Mononuclear cell (primary cell): Measurements from ENCODE around the gene RAD51B. TPM values are rescaled to one million over a fixed set of nuclear protein-coding genes. Genes with fewer than 3 reads are reported as not detected.

Experiments used
- H3K27me3 ChIP-seq: 2 replicates; pipeline ENCODE4 v1.6.0; 2011; ENCODE audit warnings: low read length, control low read depth; ENCODE audit not compliant: insufficient read depth
- H3K4me1 ChIP-seq: 2 replicates; pipeline ENCODE4 v1.5.1; 2011; ENCODE audit warnings: mild to moderate bottlenecking, low read length, control low read depth; ENCODE audit not compliant: insufficient read depth
- H3K4me3 ChIP-seq: 2 replicates; pipeline ENCODE4 v1.5.1; 2011; ENCODE audit warnings: mild to moderate bottlenecking, low read length, moderate library complexity
- H3K9me3 ChIP-seq: 2 replicates; pipeline ENCODE4 v1.5.1; 2011; ENCODE audit warnings: low read depth, mild to moderate bottlenecking, control low read depth, low read length
- total RNA-seq: library from RNA; depleted of rRNA; stranded (reverse); fragments of >200 nt; gene quantifications from one replicate; pipeline ENCODE4 v1.2.3, GENCODE V29; 2012

Gene RAD51B
- total RNA-seq, 1 donor: 21.4 TPM

- no peaks in the 10 kb centered on the region for H3K27me3 ChIP-seq
- no peaks in the 10 kb centered on the region for H3K9me3 ChIP-seq
- peaks cover 11% of the 10 kb centered on the region for H3K4me1 ChIP-seq
- H3K4me3 ChIP-seq: no peak overlapping the region
These were observed 701.3 kb downstream of the RAD51B start for GRCh38 chr14:68520637-68521556.

- no peaks in the 10 kb centered on the region for H3K27me3 ChIP-seq
- H3K9me3 ChIP-seq: no peaks in the 10 kb centered on the region
- H3K4me3 ChIP-seq: no peak overlapping the region
- peaks cover 11% of the 10 kb centered on the region for H3K4me1 ChIP-seq
These were observed 702.0 kb downstream of the RAD51B start for GRCh38 chr14:68521557-68521901.

GRCh38 chr14:68521961-68522509 lies 702.5 kb downstream of the RAD51B start:
- Histone ChIP-seq H3K4me1 (peaks cover 12% of the 10 kb centered on the region), H3K4me3 (no peak overlapping the region), H3K27me3 (no peaks in the 10 kb centered on the region), H3K9me3 (no peaks in the 10 kb centered on the region)

GRCh38 chr14:68522510-68523325 lies 703.1 kb downstream of the RAD51B start:
- H3K9me3 ChIP-seq: no peaks in the 10 kb centered on the region
- no peak overlapping the region for H3K4me3 ChIP-seq
- peaks cover 18% of the 10 kb centered on the region for H3K4me1 ChIP-seq
- no peaks in the 10 kb centered on the region for H3K27me3 ChIP-seq

GRCh38 chr14:68523326-68523610 lies 703.7 kb downstream of the RAD51B start:
- peaks cover 22% of the 10 kb centered on the region for H3K4me1 ChIP-seq
- no peaks in the 10 kb centered on the region for H3K27me3 ChIP-seq
- H3K9me3 ChIP-seq: no peaks in the 10 kb centered on the region
- no peak overlapping the region for H3K4me3 ChIP-seq

GRCh38 chr14:68523989-68524725 lies 704.6 kb downstream of the RAD51B start:
- Histone ChIP-seq H3K27me3 (no peaks in the 10 kb centered on the region), H3K9me3 (no peaks in the 10 kb centered on the region), H3K4me1 (peaks cover 21% of the 10 kb centered on the region), H3K4me3 (no peak overlapping the region)

- Histone ChIP-seq H3K9me3 (peaks cover 13% of the 10 kb centered on the region), H3K4me1 (peaks cover 15% of the 10 kb centered on the region), H3K27me3 (no peaks in the 10 kb centered on the region), H3K4me3 (no peak overlapping the region)
These were observed 705.9 kb downstream of the RAD51B start for GRCh38 chr14:68525516-68525915.

GRCh38 chr14:68526512-68527091 lies 707.0 kb downstream of the RAD51B start:
- H3K9me3 ChIP-seq: peaks cover 24% of the 10 kb centered on the region

GRCh38 chr14:68527329-68527851 lies 707.8 kb downstream of the RAD51B start:
- H3K4me3 ChIP-seq: no peak overlapping the region
- no peaks in the 10 kb centered on the region for H3K27me3 ChIP-seq

More at GRCh38 chr14:68526512-68527091, 707.0 kb downstream of the RAD51B start:
- Histone ChIP-seq H3K4me3 (no peak overlapping the region), H3K4me1 (peaks cover 15% of the 10 kb centered on the region), H3K27me3 (no peaks in the 10 kb centered on the region)

GRCh38 chr14:68528040-68528687 lies 708.6 kb downstream of the RAD51B start:
- H3K4me1 ChIP-seq: peaks cover 15% of the 10 kb centered on the region
- peaks cover 26% of the 10 kb centered on the region for H3K9me3 ChIP-seq
- no peak overlapping the region for H3K4me3 ChIP-seq
- no peaks in the 10 kb centered on the region for H3K27me3 ChIP-seq

More at GRCh38 chr14:68527329-68527851, 707.8 kb downstream of the RAD51B start:
- Histone ChIP-seq H3K4me1 (peaks cover 15% of the 10 kb centered on the region), H3K9me3 (peaks cover 26% of the 10 kb centered on the region)

GRCh38 chr14:68530443-68530842 lies 710.9 kb downstream of the RAD51B start:
- Histone ChIP-seq H3K4me1 (peaks cover 15% of the 10 kb centered on the region), H3K4me3 (no peak overlapping the region), H3K27me3 (no peaks in the 10 kb centered on the region), H3K9me3 (peaks cover 26% of the 10 kb centered on the region)

GRCh38 chr14:68532496-68532895 lies 712.9 kb downstream of the RAD51B start:
- Histone ChIP-seq H3K4me1 (peaks cover 10% of the 10 kb centered on the region), H3K9me3 (peaks cover 26% of the 10 kb centered on the region), H3K4me3 (no peak overlapping the region), H3K27me3 (no peaks in the 10 kb centered on the region)

GRCh38 chr14:68534276-68534675 lies 714.7 kb downstream of the RAD51B start:
- Histone ChIP-seq H3K9me3 (peaks cover 26% of the 10 kb centered on the region), H3K27me3 (no peaks in the 10 kb centered on the region), H3K4me3 (no peak overlapping the region), H3K4me1 (no peaks in the 10 kb centered on the region)
